SK-N-SH treated with all-trans-retinoic acid at 6 μM for 48 hours (cell line): Measurements from ENCODE around the gene RGS8.

Experiments
- ZFP3 ChIP-seq: fragments of 250-450 bp; sonication (Bioruptor Pico); IDR thresholded peaks from 2 replicates; pipeline ENCODE4 v1.5.0; 2020; ENCODE audit warnings: mild to moderate bottlenecking, moderate library complexity
- TF ChIP-seq, protein P1 (sequence below): fragments of 250-450 bp; sonication (Bioruptor Pico); IDR thresholded peaks from 2 replicates; pipeline ENCODE4 v1.8.0; 2021; ENCODE audit warnings: low read depth, mild to moderate bottlenecking, moderate library complexity, borderline replicate concordance

DNA sequence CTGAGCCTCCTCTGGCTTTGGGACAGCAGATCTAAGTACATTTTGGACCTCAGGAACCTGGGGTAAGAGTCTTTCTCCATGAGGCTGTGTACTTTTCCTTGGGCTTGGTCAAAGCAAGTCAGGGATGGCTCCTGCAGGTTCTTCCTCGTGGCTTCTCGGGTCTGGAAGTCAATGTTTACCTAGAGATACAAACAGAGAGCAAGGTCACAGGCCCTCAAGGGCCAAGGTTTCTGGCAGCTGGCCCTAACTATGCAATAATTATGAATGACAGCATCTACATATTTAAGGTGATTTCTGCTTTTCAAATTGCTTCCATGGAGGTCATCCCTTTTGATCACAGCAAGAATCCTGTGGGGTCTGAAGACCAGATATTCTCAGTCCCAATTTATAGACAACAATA, 37.6 kb downstream of the RGS8 start:
- TF ChIP-seq, protein P1, sequence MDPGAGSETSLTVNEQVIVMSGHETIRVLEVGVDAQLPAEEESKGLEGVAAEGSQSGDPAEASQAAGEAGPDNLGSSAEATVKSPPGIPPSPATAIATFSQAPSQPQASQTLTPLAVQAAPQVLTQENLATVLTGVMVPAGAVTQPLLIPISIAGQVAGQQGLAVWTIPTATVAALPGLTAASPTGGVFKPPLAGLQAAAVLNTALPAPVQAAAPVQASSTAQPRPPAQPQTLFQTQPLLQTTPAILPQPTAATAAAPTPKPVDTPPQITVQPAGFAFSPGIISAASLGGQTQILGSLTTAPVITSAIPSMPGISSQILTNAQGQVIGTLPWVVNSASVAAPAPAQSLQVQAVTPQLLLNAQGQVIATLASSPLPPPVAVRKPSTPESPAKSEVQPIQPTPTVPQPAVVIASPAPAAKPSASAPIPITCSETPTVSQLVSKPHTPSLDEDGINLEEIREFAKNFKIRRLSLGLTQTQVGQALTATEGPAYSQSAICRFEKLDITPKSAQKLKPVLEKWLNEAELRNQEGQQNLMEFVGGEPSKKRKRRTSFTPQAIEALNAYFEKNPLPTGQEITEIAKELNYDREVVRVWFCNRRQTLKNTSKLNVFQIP (CRISPR knock-in tag), result no peak
- no peak for TF ChIP-seq ZFP3
